Measurements from ENCODE around the gene MT1G. TPM values are rescaled to one million over a fixed set of nuclear protein-coding genes. Genes with fewer than 3 reads are reported as not detected.
A peak's percentile ranks its signal among the peaks of the same experiment; 100 is the strongest.

The MT1G gene
- total RNA-seq, 1 experiment from 2014 or later = not detected

DNA sequence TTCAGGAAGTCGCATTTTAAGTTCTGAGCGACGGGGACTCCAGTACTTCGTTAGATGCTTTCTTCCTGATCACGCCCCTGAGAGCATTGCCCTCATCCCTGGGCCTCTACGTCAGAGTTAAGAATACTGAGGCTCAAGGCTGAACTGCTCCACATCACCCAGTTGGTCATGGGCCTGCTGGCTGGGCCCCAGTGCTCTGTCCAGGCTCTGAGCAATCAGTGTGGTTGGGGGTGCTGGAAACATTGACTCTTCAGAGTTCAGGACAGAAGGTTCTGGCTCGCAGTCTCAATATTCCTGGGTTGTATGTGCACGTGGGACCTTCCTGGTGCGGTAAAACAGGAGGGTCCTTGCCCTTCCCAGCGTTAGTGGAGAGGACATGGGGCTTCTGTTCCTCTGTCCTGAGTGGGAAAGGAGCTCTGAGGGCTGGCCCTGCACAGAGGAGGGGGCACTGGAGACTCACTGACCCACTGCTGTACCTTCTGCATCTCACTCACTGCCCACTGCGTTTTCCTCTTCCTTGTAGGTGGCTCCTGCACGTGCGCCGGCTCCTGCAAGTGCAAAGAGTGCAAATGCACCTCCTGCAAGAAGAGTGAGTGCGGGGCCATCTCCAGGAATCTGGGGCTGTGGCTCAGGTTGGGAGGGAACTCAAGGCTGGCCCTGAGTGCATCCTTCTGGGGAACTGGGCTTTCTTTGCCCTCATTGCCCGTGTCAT is 41.8 kb downstream of the MT1G start:
- BruUV-seq (replicated peaks) = no TSS peak
- no peaks in the 10 kb centered on the region for H3K27me3 ChIP-seq (ENCODE audit: low read length)
- peaks cover 9% of the 10 kb centered on the region for H3K4me1 ChIP-seq (ENCODE audit: insufficient read depth, low read length)
- H3K4me2 ChIP-seq (ENCODE audit: low read length) = no peak overlapping the region
- no peaks in the 10 kb centered on the region for H3K79me2 ChIP-seq (ENCODE audit: low read length)
- ChIA-PET CTCF (interaction anchor here (0.9 kb wide), 1 partner anchor 25 kb away, joined by 3 read pairs; no protein-coding TSS in a partner anchor), POLR2A (ENCODE audit: unreplicated experiment) (interaction anchor here (0.6 kb wide), 1 partner anchor 322 kb away, joined by 4 read pairs; no protein-coding TSS in a partner anchor)
- no peaks in the 10 kb centered on the region for H3F3A ChIP-seq (ENCODE audit: low read length, unreplicated experiment)
- no peak for TF ChIP-seq CTCF (conservative IDR thresholded peaks at IDR 0.05; ENCODE audit: low read depth, low read length)
- TF ChIP-seq EZH2 (IDR thresholded peaks at IDR 0.05; ENCODE audit: low read length, unreplicated experiment) = no peak
- no peak for TF ChIP-seq EZH2phosphoT487 (IDR thresholded peaks at IDR 0.05; ENCODE audit: borderline replicate concordance, low read length)
- H3K27ac ChIP-seq (ENCODE audit: low read length) = no peak overlapping the region
- DNase-seq (no peak), ATAC-seq (no peak)
- H3K4me3 ChIP-seq (ENCODE audit: low read length) = no peak overlapping the region
- no peaks in the 10 kb centered on the region for H4K20me1 ChIP-seq (ENCODE audit: low read length)
- H3K36me3 ChIP-seq (ENCODE audit: low read depth, low read length) = no peaks in the 10 kb centered on the region
- H3K9ac ChIP-seq (ENCODE audit: low read length) = no peak overlapping the region
- no peaks in the 10 kb centered on the region for H3K9me3 ChIP-seq (ENCODE audit: low read length)
- intact Hi-C loops (cut with micrococcal nuclease) = loop anchor here (2.0 kb wide), 1 partner anchor 19 kb away; no protein-coding TSS in a partner anchor
- H3K9me2 ChIP-seq (replicated peaks; ENCODE audit: low read length) = no peaks in the 10 kb centered on the region
- no peak overlapping the region for H2AFZ ChIP-seq (ENCODE audit: low read length)

- no peaks in the 10 kb centered on the region for H3K79me2 ChIP-seq (ENCODE audit: low read length)
- no peak for TF ChIP-seq EZH2phosphoT487 (IDR thresholded peaks at IDR 0.05; ENCODE audit: borderline replicate concordance, low read length)
- no peak for TF ChIP-seq CTCF (conservative IDR thresholded peaks at IDR 0.05; ENCODE audit: low read depth, low read length)
- no peak for TF ChIP-seq EZH2 (IDR thresholded peaks at IDR 0.05; ENCODE audit: low read length, unreplicated experiment)
- H4K20me1 ChIP-seq (ENCODE audit: low read length) = no peaks in the 10 kb centered on the region
- intact Hi-C loops (cut with micrococcal nuclease) = no loop called here
- BruUV-seq (replicated peaks) = no TSS peak
- no peaks in the 10 kb centered on the region for H3F3A ChIP-seq (ENCODE audit: low read length, unreplicated experiment)
- ChIA-PET POLR2A (ENCODE audit: unreplicated experiment) (no interaction called here), CTCF (no interaction called here)
- no peak within 1 kb of the TSS for H2AFZ ChIP-seq (ENCODE audit: low read length)
- no peaks in the 10 kb centered on the region for H3K9me3 ChIP-seq (ENCODE audit: low read length)
- DNase-seq (no peak), ATAC-seq (no peak)
- no peaks in the 10 kb centered on the region for H3K27me3 ChIP-seq (ENCODE audit: low read length)
- no peak within 1 kb of the TSS for H3K27ac ChIP-seq (ENCODE audit: low read length)
- H3K4me3 ChIP-seq (ENCODE audit: low read length) = no peak within 1 kb of the TSS
- H3K36me3 ChIP-seq (ENCODE audit: low read depth, low read length) = no peaks in the 10 kb centered on the region
- H3K4me2 ChIP-seq (ENCODE audit: low read length) = 0 out of 2 replicates have a peak within 1 kb of the TSS, but pooled peaks have one; percentile 72
- H3K9me2 ChIP-seq (replicated peaks; ENCODE audit: low read length) = no peaks in the 10 kb centered on the region
- peaks cover 9% of the 10 kb centered on the region for H3K4me1 ChIP-seq (ENCODE audit: insufficient read depth, low read length)
- H3K9ac ChIP-seq (ENCODE audit: low read length) = no peak within 1 kb of the TSS
Observed at GRCh38 chr16:56625140-56625942, 42.5 kb downstream of the MT1G start, which contains the start of gene MT1E. Gene MT1E (plus strand): TSS chr16:56625781. CDS start chr16:56625852, 71 bp downstream.
